HUES6 (cell line): ENCODE results near the gene ZC3H18.
A peak's percentile ranks its signal among the peaks of the same experiment; 100 is the strongest.

ENCODE experiments used
- H3K27ac ChIP-seq: 2 replicates; pipeline ENCODE4 v1.7.0; 2013; ENCODE audit warnings: low read depth, mild to moderate bottlenecking, low read length, inconsistent platforms
- H3K27me3 ChIP-seq: 2 replicates; pipeline ENCODE4 v1.6.1; 2013; ENCODE audit warnings: low read length; ENCODE audit not compliant: control insufficient read depth, insufficient read depth
- H3K36me3 ChIP-seq: 2 replicates; pipeline ENCODE4 v1.6.1; 2013; ENCODE audit warnings: low read length; ENCODE audit not compliant: control insufficient read depth, insufficient read depth
- H3K4me1 ChIP-seq: 2 replicates; pipeline ENCODE4 v1.6.1; 2013; ENCODE audit warnings: low read length; ENCODE audit not compliant: control insufficient read depth, insufficient read depth
- H3K4me3 ChIP-seq: 2 replicates; pipeline ENCODE4 v1.5.1; 2013; ENCODE audit warnings: low read depth, low read length
- H3K9ac ChIP-seq: one replicate; pipeline ENCODE4 v1.6.1; 2013; ENCODE audit warnings: mild to moderate bottlenecking, low read length
- H3K9me3 ChIP-seq: 2 replicates; pipeline ENCODE4 v1.6.1; 2013; ENCODE audit warnings: low read depth, low read length; ENCODE audit not compliant: control insufficient read depth, insufficient read depth

The ZC3H18 gene

DNA sequence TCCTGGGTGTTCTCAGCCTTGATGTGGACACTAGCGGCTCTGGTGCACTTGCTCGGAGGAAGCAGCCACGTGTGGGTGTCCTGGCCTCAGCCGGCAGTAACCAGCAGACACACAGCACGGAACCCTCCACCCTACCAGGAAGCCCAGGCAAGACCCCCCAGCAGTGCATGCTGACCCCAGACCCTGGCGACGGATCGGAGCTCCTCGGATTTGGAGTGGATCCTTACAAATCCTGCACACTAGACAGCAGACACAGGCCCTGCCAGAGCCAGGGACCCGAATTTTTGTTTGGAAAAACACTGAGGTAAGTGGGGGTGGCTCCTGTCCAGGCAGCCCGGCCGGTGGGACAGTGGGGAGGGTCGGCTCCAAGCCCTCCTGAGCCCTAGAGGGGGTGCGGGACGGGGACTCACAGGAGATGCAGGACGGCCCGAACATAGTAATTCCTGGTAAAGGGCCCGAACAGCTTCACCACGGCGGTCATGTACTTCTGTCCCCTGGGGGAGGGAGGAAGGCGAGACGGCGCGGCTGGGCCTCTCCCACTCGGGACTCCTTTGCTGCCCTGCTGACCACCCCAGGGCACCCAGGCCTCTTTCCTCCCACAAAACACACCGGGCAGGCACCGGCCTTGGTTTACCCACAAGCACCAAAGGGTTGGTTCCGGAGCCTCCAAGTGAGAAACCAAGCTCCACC, 76.3 kb downstream of the ZC3H18 start:
- H3K36me3 ChIP-seq = peaks cover 3% of the 10 kb centered on the region; the same call in 1 of the 2 replicates
- H3K27ac ChIP-seq = no peak overlapping the region
- H3K4me1 ChIP-seq = peaks cover 11% of the 10 kb centered on the region
- H3K27me3 ChIP-seq = no peaks in the 10 kb centered on the region
- no peak overlapping the region for H3K4me3 ChIP-seq
- H3K9ac ChIP-seq = no peak overlapping the region
- no peaks in the 10 kb centered on the region for H3K9me3 ChIP-seq

DNA sequence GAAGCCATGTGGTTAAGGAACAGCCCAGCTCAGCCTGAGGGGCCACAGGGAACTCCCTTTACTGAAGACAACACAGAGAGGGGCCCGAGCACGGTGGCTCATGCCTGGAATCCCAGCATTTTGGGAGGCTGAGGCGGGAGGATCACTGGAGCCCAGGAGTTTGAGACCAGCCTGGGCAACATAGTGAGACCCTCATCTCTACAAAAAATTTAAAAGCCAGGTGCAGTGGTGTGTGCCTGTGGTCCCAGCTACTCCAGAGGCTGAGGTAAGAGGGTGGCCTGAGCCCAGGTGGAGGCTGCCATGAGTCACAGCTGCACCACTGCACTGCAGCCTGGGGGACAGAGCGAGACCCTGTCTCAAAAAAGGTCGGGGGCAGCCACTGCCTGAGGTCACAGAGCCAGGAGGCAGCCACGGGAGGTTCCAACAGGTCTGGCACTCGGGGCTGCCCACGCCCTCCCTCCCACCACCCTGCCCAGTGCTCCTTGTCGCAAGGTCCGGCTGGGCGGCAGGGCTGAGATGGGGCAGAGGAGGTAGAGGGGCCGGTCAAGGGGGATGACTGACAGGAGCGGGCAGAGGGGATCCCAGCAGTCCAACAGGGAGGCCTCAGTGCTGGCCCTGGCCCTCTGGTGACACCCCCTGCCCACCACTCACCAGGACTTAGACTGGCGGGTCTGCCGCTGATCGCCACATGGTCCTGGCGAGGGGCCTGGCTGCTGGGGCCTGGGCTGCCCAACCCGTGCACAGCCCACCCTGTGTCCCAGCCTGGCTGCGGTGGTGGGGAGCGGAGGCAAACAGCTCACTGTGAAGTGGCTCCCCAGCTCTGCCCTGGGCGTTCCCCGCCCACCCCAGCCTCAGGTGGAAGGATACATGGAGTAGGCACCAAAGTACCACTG, 77.2 kb downstream of the ZC3H18 start:
- peaks cover 7% of the 10 kb centered on the region; the same call in 1 of the 2 replicates for H3K36me3 ChIP-seq
- H3K4me3 ChIP-seq = no peak overlapping the region
- no peak overlapping the region for H3K27ac ChIP-seq
- no peak overlapping the region for H3K9ac ChIP-seq
- no peaks in the 10 kb centered on the region for H3K27me3 ChIP-seq
- peaks cover 15% of the 10 kb centered on the region for H3K4me1 ChIP-seq
- H3K9me3 ChIP-seq = no peaks in the 10 kb centered on the region

DNA sequence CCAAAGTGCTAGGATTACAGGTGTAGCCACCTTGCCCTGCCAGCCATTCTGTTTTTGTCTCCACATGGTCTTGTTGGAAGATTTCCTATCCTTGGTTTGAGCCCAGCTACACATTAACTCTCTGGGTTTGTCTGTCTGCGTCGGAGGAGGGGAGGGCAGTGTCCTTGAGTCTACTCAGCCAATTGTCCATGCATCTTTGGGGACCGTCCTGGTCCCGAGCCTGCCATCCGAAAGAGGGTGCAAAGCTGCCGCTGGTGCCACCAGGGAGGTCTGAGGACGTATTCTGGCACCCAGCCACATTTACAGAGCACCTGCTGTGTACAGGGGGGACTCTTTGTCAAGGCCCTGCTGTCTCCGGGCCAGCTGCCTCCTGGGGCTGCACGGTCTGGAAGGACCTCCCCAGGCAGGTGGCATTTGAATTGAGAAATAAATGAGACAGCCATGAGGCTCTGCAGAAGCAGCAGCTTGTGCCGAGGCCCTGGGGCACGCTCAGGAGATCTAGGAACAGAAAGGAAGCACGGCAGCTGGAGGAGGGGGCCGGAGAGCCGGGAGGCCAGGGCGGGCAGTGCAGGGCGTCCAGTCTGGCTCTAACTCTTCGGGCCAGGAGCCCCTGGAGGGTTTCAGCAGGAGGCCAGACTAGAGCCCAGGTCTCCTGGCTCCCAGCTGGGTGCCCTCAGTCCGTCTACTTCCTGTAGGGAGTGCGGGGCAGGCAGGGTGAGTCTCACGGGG, 79.2 kb downstream of the ZC3H18 start:
- Histone ChIP-seq H3K9me3 (no peaks in the 10 kb centered on the region), H3K4me1 (peaks cover 15% of the 10 kb centered on the region), H3K27me3 (no peaks in the 10 kb centered on the region), H3K27ac (no peak overlapping the region), H3K36me3 (peaks cover 17% of the 10 kb centered on the region), H3K9ac (no peak overlapping the region), H3K4me3 (peak overlapping the region; percentile 93)

DNA sequence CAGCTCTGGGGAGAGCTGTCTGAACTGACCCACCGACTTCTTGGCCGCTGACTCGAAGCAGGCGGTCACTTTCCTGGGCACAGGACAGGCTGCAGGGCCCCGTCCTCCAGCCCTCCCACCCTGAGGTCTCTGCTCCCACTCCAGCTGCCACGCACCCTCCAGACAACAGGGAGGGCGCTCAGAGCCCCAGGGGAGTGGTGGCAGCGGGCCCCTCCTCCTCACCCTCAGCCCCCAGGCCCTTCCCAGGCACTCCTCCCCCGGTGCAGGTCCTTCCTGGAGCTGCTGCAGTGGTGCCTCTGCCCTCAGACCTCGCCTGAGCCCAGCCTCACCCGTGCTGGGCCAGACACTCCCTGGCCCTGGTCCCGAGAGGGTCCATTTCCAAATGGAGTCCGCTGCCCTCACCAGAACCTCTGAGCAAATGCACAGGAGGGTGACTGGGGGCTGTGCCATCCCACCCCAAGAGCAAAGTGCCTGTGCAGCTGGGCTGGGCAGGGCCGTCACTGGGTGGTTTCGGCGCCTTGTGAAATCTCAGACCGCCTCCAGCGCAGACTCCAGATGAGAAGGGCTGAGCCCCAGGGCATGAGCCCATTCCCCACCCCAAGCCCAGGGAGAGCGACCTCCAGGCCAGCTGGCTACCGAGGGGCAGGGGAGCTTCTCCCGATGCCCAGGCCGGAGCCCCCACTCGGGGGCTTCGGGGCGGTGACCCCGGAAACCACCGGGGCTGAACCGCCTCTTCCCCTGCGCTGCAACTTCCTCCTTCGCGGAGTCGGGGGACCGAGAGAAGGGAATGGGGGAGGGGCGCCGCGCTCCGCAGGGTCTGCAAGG, 79.9 kb downstream of the ZC3H18 start:
- H3K4me1 ChIP-seq = peaks cover 15% of the 10 kb centered on the region
- H3K36me3 ChIP-seq = peaks cover 24% of the 10 kb centered on the region
- peak overlapping the region; percentile 72 for H3K9ac ChIP-seq
- no peaks in the 10 kb centered on the region for H3K27me3 ChIP-seq
- H3K9me3 ChIP-seq = no peaks in the 10 kb centered on the region
- H3K4me3 ChIP-seq = peak overlapping the region; percentile 93
- peak overlapping the region; percentile 58; the same call in 1 of the 2 replicates for H3K27ac ChIP-seq

DNA sequence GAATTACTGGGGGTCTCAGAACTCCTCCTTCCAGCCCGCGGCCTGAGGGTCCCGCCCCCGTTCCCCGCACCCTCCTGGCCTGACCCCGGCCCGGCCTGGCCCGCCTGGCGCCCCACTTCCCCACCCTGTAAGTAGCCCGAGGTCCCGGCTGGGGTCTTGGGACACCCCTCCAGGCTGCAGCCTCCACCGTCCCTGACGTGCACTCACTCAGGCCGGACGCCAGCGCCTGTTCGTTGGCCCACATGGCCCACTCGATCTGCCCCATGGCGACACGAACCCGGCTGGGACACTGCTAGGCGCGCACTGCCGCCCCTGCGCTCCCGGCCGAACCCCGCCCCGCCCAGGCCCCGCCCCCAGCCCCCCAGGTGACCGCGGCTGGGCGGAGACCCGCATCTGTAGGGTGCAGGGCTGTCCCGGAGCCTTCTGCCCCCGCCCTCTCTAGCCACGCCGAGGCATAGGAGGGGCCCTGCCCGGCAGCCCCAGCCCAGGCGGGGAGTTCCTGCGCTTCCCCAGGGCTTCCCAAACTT, 80.6 kb downstream of the ZC3H18 start, which contains the start of gene CYBA:
TSS of gene CYBA (minus strand) at position 305 of the 527 bp plus-strand sequence. CDS start at position 265, 40 bp downstream.
- Histone ChIP-seq H3K27ac (peak within 1 kb of the TSS; percentile 58; the same call in 1 of the 2 replicates), H3K36me3 (peaks cover 31% of the 10 kb centered on the region), H3K4me3 (peak within 1 kb of the TSS; percentile 93), H3K9ac (peak within 1 kb of the TSS; percentile 72), H3K4me1 (peaks cover 15% of the 10 kb centered on the region), H3K27me3 (no peaks in the 10 kb centered on the region), H3K9me3 (no peaks in the 10 kb centered on the region)

DNA sequence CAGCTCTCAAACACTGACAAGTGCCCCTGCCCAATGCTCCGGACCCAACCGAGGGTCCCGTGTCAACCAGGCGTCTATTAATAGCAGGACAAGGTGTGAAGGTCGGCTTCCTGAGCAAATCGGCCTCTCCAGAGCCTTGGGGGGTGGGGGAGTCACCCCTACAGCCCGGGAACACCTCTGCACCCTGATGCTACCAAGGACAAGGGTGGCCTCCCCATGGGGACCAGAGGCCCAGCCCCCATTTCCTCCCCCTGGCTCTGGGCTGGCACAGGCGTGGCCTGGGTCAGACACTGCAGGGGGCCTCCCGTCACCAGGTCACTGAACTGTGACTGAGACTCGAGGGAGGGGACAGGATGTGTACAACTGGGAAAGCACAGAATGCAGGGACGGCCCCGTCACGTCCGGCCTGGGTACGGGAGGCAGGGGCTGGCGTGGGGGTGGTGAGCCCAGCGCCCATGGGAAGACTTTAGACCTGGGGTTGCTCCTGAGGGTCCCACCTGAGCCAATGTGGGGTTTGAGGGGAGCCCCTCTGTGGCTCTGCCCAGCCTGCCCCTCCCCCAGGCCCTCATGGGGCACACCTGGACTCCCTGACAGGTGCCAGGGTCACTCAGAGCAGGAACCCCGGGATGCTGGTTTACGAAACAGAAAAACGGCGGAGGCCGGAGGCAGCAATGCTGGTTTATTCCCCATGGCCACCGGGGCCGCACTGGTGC, 81.2 kb downstream of the ZC3H18 start:
- Histone ChIP-seq H3K4me3 (peak overlapping the region; percentile 93), H3K9me3 (no peaks in the 10 kb centered on the region), H3K27ac (no peak overlapping the region), H3K27me3 (no peaks in the 10 kb centered on the region), H3K9ac (peak overlapping the region; percentile 20), H3K4me1 (peaks cover 15% of the 10 kb centered on the region), H3K36me3 (peaks cover 37% of the 10 kb centered on the region)

DNA sequence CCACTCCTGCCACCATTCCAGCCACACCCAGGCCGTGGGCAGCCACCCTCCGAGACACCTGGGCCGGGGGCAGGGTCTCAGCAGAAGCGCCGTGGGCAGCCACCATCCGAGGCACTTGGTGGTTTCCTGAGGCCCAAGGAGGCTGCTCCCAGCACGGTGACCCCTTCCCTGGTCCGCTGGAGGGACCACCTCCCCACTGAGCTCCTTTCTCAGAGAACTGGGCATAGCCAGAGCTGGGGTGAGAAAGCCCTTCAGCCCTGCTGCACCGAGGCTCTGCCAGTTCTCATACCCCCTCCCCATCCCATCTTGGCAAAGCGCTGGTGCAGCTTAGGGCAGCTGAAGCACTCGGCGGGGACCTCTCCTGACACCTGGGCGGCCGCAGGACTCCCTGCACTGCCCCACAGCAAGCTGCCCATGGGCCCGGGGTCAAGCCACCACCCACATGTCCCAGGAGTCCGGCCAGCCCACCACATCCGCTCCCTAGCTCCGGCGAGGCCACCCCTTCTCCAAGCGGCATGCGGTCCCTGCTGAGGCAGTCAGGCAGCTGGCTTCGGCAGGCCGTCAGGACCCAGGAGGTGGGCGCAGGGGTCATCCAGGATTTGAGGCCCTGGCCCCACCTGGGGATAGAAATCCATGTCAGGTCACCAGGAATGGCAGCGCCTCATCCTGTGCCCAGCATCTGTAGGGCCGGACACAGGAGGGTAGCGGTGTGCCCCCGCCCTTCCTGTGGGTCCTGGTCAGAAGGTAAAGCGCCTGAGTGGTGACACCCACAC, 82.0 kb downstream of the ZC3H18 start:
- peaks cover 15% of the 10 kb centered on the region for H3K4me1 ChIP-seq
- H3K27me3 ChIP-seq = no peaks in the 10 kb centered on the region
- no peak overlapping the region for H3K27ac ChIP-seq
- no peak overlapping the region for H3K4me3 ChIP-seq
- no peak overlapping the region for H3K9ac ChIP-seq
- no peaks in the 10 kb centered on the region for H3K9me3 ChIP-seq
- H3K36me3 ChIP-seq = peaks cover 43% of the 10 kb centered on the region

DNA sequence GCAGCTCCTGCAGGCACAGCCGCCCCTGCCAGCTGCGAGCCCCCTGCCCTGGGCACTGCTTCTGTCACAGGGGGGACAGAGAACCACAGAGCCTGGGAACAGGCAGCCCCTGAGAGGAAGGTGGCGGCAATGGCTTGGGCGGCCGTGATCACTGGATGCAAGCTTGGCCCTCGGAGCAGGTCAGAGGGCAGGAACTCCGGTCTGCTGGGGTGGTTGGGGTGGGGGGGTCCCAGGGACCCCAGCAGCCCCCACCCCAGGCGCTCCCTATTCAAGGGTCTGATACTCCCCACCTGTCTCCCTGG, 82.5 kb downstream of the ZC3H18 start:
- no peaks in the 10 kb centered on the region for H3K27me3 ChIP-seq
- H3K4me3 ChIP-seq = no peak overlapping the region
- no peak overlapping the region for H3K9ac ChIP-seq
- peaks cover 15% of the 10 kb centered on the region for H3K4me1 ChIP-seq
- H3K27ac ChIP-seq = no peak overlapping the region
- no peaks in the 10 kb centered on the region for H3K9me3 ChIP-seq
- peaks cover 48% of the 10 kb centered on the region for H3K36me3 ChIP-seq

DNA sequence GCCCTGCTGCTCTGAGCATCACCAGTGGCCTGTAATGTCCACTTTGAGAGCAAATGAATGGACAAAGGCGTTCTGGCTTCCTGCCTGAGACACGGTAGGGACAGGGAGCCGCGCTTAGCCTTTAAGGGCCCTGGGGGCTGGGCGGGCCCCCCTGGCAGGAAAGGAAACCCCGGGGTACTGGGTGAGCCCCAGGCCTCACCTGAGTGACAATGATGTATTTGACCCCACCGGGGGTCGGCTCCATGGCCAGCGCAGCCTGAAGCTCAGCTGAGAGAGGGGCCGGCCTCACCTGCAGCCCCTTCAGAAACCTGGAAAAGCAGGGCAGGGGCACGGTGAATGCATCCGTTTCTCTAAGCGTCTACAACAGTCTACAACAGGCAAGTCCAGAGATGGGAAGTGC, 82.9 kb downstream of the ZC3H18 start:
- Histone ChIP-seq H3K4me3 (no peak overlapping the region), H3K27ac (no peak overlapping the region), H3K27me3 (no peaks in the 10 kb centered on the region), H3K9ac (no peak overlapping the region), H3K9me3 (no peaks in the 10 kb centered on the region), H3K4me1 (peaks cover 15% of the 10 kb centered on the region), H3K36me3 (peaks cover 52% of the 10 kb centered on the region)
